ENCODE data around the gene GNB1. TPM values are rescaled to one million over a fixed set of nuclear protein-coding genes. Genes with fewer than 3 reads are reported as not detected.

The GNB1 gene
- total RNA-seq, 1 donor from 2014 or later = 327 TPM

- Mint-ChIP-seq H3K36me3 (ENCODE audit: insufficient read depth) (no peaks in the 10 kb centered on the region), H3K9me3 (ENCODE audit: low read depth) (no peaks in the 10 kb centered on the region), H3K27me3 (peaks cover 29% of the 10 kb centered on the region), H3K4me3 (ENCODE audit: low read depth) (no peak overlapping the region), H3K27ac (no peak overlapping the region), H3K4me1 (ENCODE audit: low read depth) (no peaks in the 10 kb centered on the region)
- no peak for DNase-seq (ENCODE audit: low spot score, unreplicated experiment)
- no peak for TF ChIP-seq CTCF (IDR thresholded peaks at IDR 0.05; ENCODE audit: unreplicated experiment)
Observed at GRCh38 chr1:1915911-1916840, 25.3 kb upstream of the GNB1 start.

- Mint-ChIP-seq H3K27me3 (peaks cover 33% of the 10 kb centered on the region), H3K27ac (no peak within 1 kb of the TSS), H3K4me3 (ENCODE audit: low read depth) (no peak within 1 kb of the TSS), H3K36me3 (ENCODE audit: insufficient read depth) (no peaks in the 10 kb centered on the region), H3K9me3 (ENCODE audit: low read depth) (no peaks in the 10 kb centered on the region), H3K4me1 (ENCODE audit: low read depth) (peaks cover 1% of the 10 kb centered on the region)
- no peak for DNase-seq (ENCODE audit: low spot score, unreplicated experiment)
- TF ChIP-seq CTCF (IDR thresholded peaks at IDR 0.05; ENCODE audit: unreplicated experiment) = no peak
Observed at GRCh38 chr1:1914971-1915692, 24.2 kb upstream of the GNB1 start, which contains the start of gene CALML6. CALML6 (plus strand) TSS chr1:1915260; CDS start chr1:1915281, 21 bp downstream.

- no peaks in the 10 kb centered on the region for H3K36me3 Mint-ChIP-seq (ENCODE audit: insufficient read depth)
- peak overlapping the region; percentile 67 for H3K27ac Mint-ChIP-seq
- no peaks in the 10 kb centered on the region for H3K9me3 Mint-ChIP-seq (ENCODE audit: low read depth)
Observed at GRCh38 chr1:1914101-1914970, 23.4 kb upstream of the GNB1 start.

GRCh38 chr1:1911350-1912041 lies 20.6 kb upstream of the GNB1 start:
- H3K4me3 Mint-ChIP-seq (ENCODE audit: low read depth) = no peak overlapping the region
- no peak overlapping the region for H3K27ac Mint-ChIP-seq
- no peaks in the 10 kb centered on the region for H3K36me3 Mint-ChIP-seq (ENCODE audit: insufficient read depth)

More at GRCh38 chr1:1914101-1914970, 23.4 kb upstream of the GNB1 start:
- no peak for DNase-seq (ENCODE audit: low spot score, unreplicated experiment)
- no peak for TF ChIP-seq CTCF (IDR thresholded peaks at IDR 0.05; ENCODE audit: unreplicated experiment)
- Mint-ChIP-seq H3K4me1 (ENCODE audit: low read depth) (peaks cover 4% of the 10 kb centered on the region), H3K27me3 (peaks cover 36% of the 10 kb centered on the region), H3K4me3 (ENCODE audit: low read depth) (no peak overlapping the region)

More at GRCh38 chr1:1911350-1912041, 20.6 kb upstream of the GNB1 start:
- no peak for TF ChIP-seq CTCF (IDR thresholded peaks at IDR 0.05; ENCODE audit: unreplicated experiment)
- peaks cover 25% of the 10 kb centered on the region for H3K27me3 Mint-ChIP-seq
- H3K9me3 Mint-ChIP-seq (ENCODE audit: low read depth) = no peaks in the 10 kb centered on the region
- peaks cover 4% of the 10 kb centered on the region for H3K4me1 Mint-ChIP-seq (ENCODE audit: low read depth)
- DNase-seq (ENCODE audit: low spot score, unreplicated experiment) = no peak

All from progenitor cell of endocrine pancreas (in vitro differentiated cells).